ENCODE results near the gene SERPINE1. TPM values are rescaled to one million over a fixed set of nuclear protein-coding genes. Genes with fewer than 3 reads are reported as not detected.
A peak's percentile ranks its signal among the peaks of the same experiment; 100 is the strongest.

The SERPINE1 gene
- total and polyA plus RNA-seq, 2 of the 13 experiments (the other 11 are each of a cell fraction or from before 2014, with no cell fraction given), result 21.2 to 1,576 TPM

GRCh38 chr7:101108330-101108857, 18.5 kb upstream of the SERPINE1 start (continued):
- no peak for TF ChIP-seq ZNF670 (CRISPR knock-in tag; IDR thresholded peaks at IDR 0.05; ENCODE audit: borderline replicate concordance)
- no peak for TF ChIP-seq FOXJ3 (CRISPR knock-in tag; IDR thresholded peaks at IDR 0.05; ENCODE audit: borderline replicate concordance)
- TF ChIP-seq PAX8 (CRISPR knock-in tag; IDR thresholded peaks at IDR 0.05; ENCODE audit: borderline replicate concordance), result no peak
- TF ChIP-seq MIER3 (CRISPR knock-in tag; IDR thresholded peaks at IDR 0.05; ENCODE audit: borderline replicate concordance), result peak; percentile 36; the same call in 1 of the 2 replicates
- TF ChIP-seq AGO1 (IDR thresholded peaks at IDR 0.05; ENCODE audit: low read depth, low read length, poor library complexity, severe bottlenecking), result no peak
- no peak for TF ChIP-seq GPN1 (CRISPR knock-in tag; IDR thresholded peaks at IDR 0.05; ENCODE audit: borderline replicate concordance)
- TF ChIP-seq ZNF574 (CRISPR knock-in tag; IDR thresholded peaks at IDR 0.05), result peak; percentile 49
- no peak for TF ChIP-seq HOXA5 (CRISPR knock-in tag; IDR thresholded peaks at IDR 0.05)
- no peak for TF ChIP-seq DZIP1 (CRISPR knock-in tag; IDR thresholded peaks at IDR 0.05)
- TF ChIP-seq ZNF274 (CRISPR knock-in tag; IDR thresholded peaks at IDR 0.05), result no peak
- TF ChIP-seq DPF2 (CRISPR knock-in tag; IDR thresholded peaks at IDR 0.05; ENCODE audit: borderline replicate concordance, low read depth), result peak; percentile 66; the same call in 1 of the 2 replicates
- TF ChIP-seq PHF8 (CRISPR knock-in tag; IDR thresholded peaks at IDR 0.05), result no peak
- no peak for TF ChIP-seq PRMT3 (CRISPR knock-in tag; IDR thresholded peaks at IDR 0.05; ENCODE audit: borderline replicate concordance, low read depth)
- TF ChIP-seq LRRFIP1 (CRISPR knock-in tag; conservative IDR thresholded peaks at IDR 0.05), result no peak
- TF ChIP-seq ZMAT3 (CRISPR knock-in tag; conservative IDR thresholded peaks at IDR 0.05), result no peak
- TF ChIP-seq ZMYM2 (CRISPR knock-in tag; IDR thresholded peaks at IDR 0.05), result no peak
- no peak for TF ChIP-seq FLYWCH1 (CRISPR knock-in tag; IDR thresholded peaks at IDR 0.05)
- TF ChIP-seq RFX1 (IDR thresholded peaks at IDR 0.05), result no peak
- no peak for TF ChIP-seq PTBP1 (IDR thresholded peaks at IDR 0.05; ENCODE audit: low read depth, low read length, poor library complexity, severe bottlenecking)
- TF ChIP-seq SALL2 (CRISPR knock-in tag; IDR thresholded peaks at IDR 0.05), result no peak
- no peak for TF ChIP-seq ZBTB42 (CRISPR knock-in tag; IDR thresholded peaks at IDR 0.05)
- no peak for TF ChIP-seq EED (CRISPR knock-in tag; IDR thresholded peaks at IDR 0.05)
- TF ChIP-seq SRSF9 (IDR thresholded peaks at IDR 0.05; ENCODE audit: borderline replicate concordance, insufficient read depth, low read depth, low read length, poor library complexity, severe bottlenecking), result no peak
- peak; percentile 72 for TF ChIP-seq ZNF292 (CRISPR knock-in tag; IDR thresholded peaks at IDR 0.05; ENCODE audit: borderline replicate concordance, low read depth)

Measured in HepG2 (cell line).